Measurements from ENCODE around the gene SND1.
"Not testable (repeated sequence)": the region's sequence is repeated elsewhere in the genome, so short reads cannot be mapped to it uniquely, and the experiment has no call there.

The SND1 gene

DNA sequence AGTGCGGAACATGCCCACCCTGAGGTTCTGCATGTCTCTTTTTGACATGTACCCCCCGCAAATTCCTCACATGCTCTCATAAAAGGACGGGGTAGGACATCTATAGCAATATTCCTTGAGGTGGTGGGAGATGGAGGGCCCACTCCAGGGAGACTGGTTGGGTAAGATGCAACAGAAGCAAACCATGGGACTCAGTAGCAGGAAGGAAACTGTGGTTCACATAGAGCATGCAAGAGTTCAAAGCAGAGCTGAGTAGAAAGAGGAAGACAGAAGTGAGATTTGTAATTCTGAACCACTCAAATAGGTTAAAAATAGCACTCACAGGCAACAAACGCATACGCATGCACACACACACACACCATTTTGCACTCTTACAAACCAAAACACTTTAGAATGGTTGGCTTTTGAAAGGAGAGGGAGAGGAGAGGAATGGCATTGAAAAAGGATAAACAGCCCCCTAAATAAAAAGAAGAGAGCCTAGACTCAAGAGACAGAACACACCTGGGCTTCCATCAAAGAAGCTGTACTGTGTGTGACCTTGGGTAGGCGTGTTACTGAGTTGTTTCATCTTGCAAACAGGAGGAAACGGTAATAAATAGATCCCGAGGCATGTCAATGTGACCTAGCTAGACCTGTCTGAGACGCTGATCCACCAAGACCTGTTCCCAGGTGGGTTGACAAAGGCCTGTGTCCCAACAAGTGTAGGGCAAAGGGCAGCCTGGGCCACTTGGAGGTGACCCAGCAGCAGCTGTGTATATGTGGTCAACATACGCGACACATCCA lies 456.8 kb downstream of the SND1 start:
- H3K4me3 ChIP-seq (ENCODE audit: low read depth, low read length), result no peak overlapping the region
- H3K4me1 ChIP-seq (ENCODE audit: control insufficient read depth, insufficient read depth, low read length), result no peaks in the 10 kb centered on the region
- ChIA-PET POLR2A (no interaction called here), CTCF (no interaction called here)
- H3K36me3 ChIP-seq (ENCODE audit: control insufficient read depth in 2 of 2, insufficient read depth in 1 of 2, low read length in 2 of 2), result no peaks in the 10 kb centered on the region
- TF ChIP-seq ZNF114 (tag by site-specific recombination; IDR thresholded peaks at IDR 0.05) (no peak), ZNF311 (tag by site-specific recombination; IDR thresholded peaks at IDR 0.05; ENCODE audit: borderline replicate concordance) (no peak), ZNF140 (tag by site-specific recombination; IDR thresholded peaks at IDR 0.05) (no peak), KLF16 (tag by site-specific recombination; IDR thresholded peaks at IDR 0.05) (no peak), SCRT2 (tag by site-specific recombination; IDR thresholded peaks at IDR 0.05) (no peak), ZNF785 (tag by site-specific recombination; IDR thresholded peaks at IDR 0.05) (no peak), KLF9 (tag by site-specific recombination; IDR thresholded peaks at IDR 0.05; ENCODE audit: low read depth) (no peak), ZBTB48 (tag by site-specific recombination; IDR thresholded peaks at IDR 0.05) (no peak), ZNF791 (tag by site-specific recombination; IDR thresholded peaks at IDR 0.05) (no peak), ZNF501 (tag by site-specific recombination; IDR thresholded peaks at IDR 0.05) (no peak), GLI2 (tag by site-specific recombination; IDR thresholded peaks at IDR 0.05; ENCODE audit: borderline replicate concordance, low read depth) (no peak), ZNF223 (tag by site-specific recombination; IDR thresholded peaks at IDR 0.05) (no peak), ZNF175 (tag by site-specific recombination; IDR thresholded peaks at IDR 0.05) (no peak)
- TF ChIP-seq, protein P1, sequence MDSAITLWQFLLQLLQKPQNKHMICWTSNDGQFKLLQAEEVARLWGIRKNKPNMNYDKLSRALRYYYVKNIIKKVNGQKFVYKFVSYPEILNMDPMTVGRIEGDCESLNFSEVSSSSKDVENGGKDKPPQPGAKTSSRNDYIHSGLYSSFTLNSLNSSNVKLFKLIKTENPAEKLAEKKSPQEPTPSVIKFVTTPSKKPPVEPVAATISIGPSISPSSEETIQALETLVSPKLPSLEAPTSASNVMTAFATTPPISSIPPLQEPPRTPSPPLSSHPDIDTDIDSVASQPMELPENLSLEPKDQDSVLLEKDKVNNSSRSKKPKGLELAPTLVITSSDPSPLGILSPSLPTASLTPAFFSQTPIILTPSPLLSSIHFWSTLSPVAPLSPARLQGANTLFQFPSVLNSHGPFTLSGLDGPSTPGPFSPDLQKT (IDR thresholded peaks at IDR 0.05; ENCODE audit: borderline replicate concordance, low read depth, low read length), result no peak
- TF ChIP-seq, protein P2, sequence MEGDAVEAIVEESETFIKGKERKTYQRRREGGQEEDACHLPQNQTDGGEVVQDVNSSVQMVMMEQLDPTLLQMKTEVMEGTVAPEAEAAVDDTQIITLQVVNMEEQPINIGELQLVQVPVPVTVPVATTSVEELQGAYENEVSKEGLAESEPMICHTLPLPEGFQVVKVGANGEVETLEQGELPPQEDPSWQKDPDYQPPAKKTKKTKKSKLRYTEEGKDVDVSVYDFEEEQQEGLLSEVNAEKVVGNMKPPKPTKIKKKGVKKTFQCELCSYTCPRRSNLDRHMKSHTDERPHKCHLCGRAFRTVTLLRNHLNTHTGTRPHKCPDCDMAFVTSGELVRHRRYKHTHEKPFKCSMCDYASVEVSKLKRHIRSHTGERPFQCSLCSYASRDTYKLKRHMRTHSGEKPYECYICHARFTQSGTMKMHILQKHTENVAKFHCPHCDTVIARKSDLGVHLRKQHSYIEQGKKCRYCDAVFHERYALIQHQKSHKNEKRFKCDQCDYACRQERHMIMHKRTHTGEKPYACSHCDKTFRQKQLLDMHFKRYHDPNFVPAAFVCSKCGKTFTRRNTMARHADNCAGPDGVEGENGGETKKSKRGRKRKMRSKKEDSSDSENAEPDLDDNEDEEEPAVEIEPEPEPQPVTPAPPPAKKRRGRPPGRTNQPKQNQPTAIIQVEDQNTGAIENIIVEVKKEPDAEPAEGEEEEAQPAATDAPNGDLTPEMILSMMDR (tag by site-specific recombination; IDR thresholded peaks at IDR 0.05), result no peak
- no peak overlapping the region for H3K27ac ChIP-seq (ENCODE audit: extremely low read depth, low read depth, low read length)
- no peaks in the 10 kb centered on the region for H3K9me3 ChIP-seq (ENCODE audit: control insufficient read depth, insufficient read depth, low read depth, low read length)

DNA sequence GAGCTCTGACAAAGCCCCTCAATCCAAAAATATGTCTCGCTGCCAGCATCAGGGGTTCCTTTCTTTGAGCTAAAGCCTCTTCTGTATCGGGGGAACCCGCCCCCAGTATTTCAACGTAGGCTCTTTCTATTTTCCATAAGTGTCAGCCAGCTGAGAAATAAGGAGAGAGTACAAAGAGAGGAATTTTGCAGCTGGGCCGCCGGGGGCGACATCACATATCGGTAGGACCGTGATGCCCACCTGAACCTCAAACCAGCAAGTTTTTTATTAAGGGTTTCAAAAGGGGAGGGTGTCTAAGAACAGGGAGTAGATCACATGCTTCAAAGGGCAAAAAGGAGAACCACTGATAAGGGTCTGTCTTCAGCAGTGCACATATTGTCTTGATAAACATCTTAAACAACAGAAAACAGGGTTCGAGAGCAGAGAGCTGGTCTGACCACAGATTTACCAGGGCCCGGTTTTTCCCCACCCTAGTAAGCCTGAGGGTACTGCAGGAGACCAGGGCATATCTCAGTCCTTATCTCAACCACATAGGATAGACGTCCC lies 457.5 kb downstream of the SND1 start:
- CTCF ChIA-PET; H3K4me1 ChIP-seq (ENCODE audit: control insufficient read depth, insufficient read depth, low read length); H3K36me3 ChIP-seq (ENCODE audit: control insufficient read depth in 2 of 2, insufficient read depth in 1 of 2, low read length in 2 of 2); H3K4me3 ChIP-seq (ENCODE audit: low read depth, low read length); H3K27ac ChIP-seq (ENCODE audit: extremely low read depth, low read depth, low read length); POLR2A ChIA-PET; H3K9me3 ChIP-seq (ENCODE audit: control insufficient read depth, insufficient read depth, low read depth, low read length): not testable (repeated sequence)

- TF ChIP-seq EGR2 (tag by site-specific recombination; IDR thresholded peaks at IDR 0.05; ENCODE audit: low read depth), result 0 out of 2 replicates have a peak, but pooled peaks have one; percentile 7
- TF ChIP-seq ZNF626 (tag by site-specific recombination; IDR thresholded peaks at IDR 0.05), result no peak
- no peaks in the 10 kb centered on the region for H3K9me3 ChIP-seq (ENCODE audit: control insufficient read depth, insufficient read depth, low read depth, low read length)
- H3K4me1 ChIP-seq (ENCODE audit: control insufficient read depth, insufficient read depth, low read length), result no peaks in the 10 kb centered on the region
- no peak overlapping the region for H3K4me3 ChIP-seq (ENCODE audit: low read depth, low read length)
- no peaks in the 10 kb centered on the region for H3K36me3 ChIP-seq (ENCODE audit: control insufficient read depth in 2 of 2, insufficient read depth in 1 of 2, low read length in 2 of 2)
- no peak overlapping the region for H3K27ac ChIP-seq (ENCODE audit: extremely low read depth, low read depth, low read length)
- ChIA-PET POLR2A (no interaction called here), CTCF (interaction anchor here (0.7 kb wide), 1 partner anchor 402 kb away, joined by 5 read pairs; no protein-coding TSS in a partner anchor)
Measured at GRCh38 chr7:128110641-128111364, 458.8 kb downstream of the SND1 start.
